HUDEP-2 (cell line): Measurements from ENCODE around the gene TRAF5.

ENCODE experiments used
- DNase-seq, 76 experiments: peaks; one replicate each; lab custom pipeline; 2025; ENCODE audit not compliant: unreplicated experiment in 76 of 76; lab: John Stamatoyannopoulos, UW

The TRAF5 gene

GRCh38 chr1:211326528-211327345 is at the start of gene TRAF5:
TRAF5 (plus strand) TSS chr1:211326833; CDS start chr1:211353240, 26,407 bp downstream.
- peak in 47 of 76 experiments; percentile 2 to 59 (median 25) for DNase-seq

- no peak for DNase-seq
These were observed 47.3 kb upstream of the TRAF5 start for GRCh38 chr1:211279340-211279739.

- no peak for DNase-seq
These were observed 45.7 kb upstream of the TRAF5 start for GRCh38 chr1:211280910-211281309.

GRCh38 chr1:211281320-211282022 is 45.2 kb upstream of the TRAF5 start:
- no peak for DNase-seq

GRCh38 chr1:211282023-211282373 is 44.6 kb upstream of the TRAF5 start:
- DNase-seq: no peak

- DNase-seq: no peak
These were observed 41.4 kb upstream of the TRAF5 start for GRCh38 chr1:211285196-211285595.

- no peak for DNase-seq
These were observed 39.4 kb upstream of the TRAF5 start for GRCh38 chr1:211287218-211287617.

- no peak for DNase-seq
These were observed 34.2 kb upstream of the TRAF5 start for GRCh38 chr1:211292411-211292810.

GRCh38 chr1:211296396-211296795 is 30.2 kb upstream of the TRAF5 start:
- DNase-seq: no peak

- DNase-seq: no peak
These were observed 21.6 kb upstream of the TRAF5 start for GRCh38 chr1:211305044-211305443.

GRCh38 chr1:211309617-211310016 is 17.0 kb upstream of the TRAF5 start:
- DNase-seq: peak in 8 of 76 experiments; percentile 2 to 47 (median 22)

- no peak for DNase-seq
These were observed 13.2 kb upstream of the TRAF5 start for GRCh38 chr1:211313392-211313791.

GRCh38 chr1:211318576-211319280 is 7.9 kb upstream of the TRAF5 start:
- DNase-seq: no peak

GRCh38 chr1:211319892-211320291 is 6.7 kb upstream of the TRAF5 start:
- DNase-seq: no peak

- DNase-seq: peak in 1 of 76 experiments; percentile 9
These were observed 5.7 kb upstream of the TRAF5 start for GRCh38 chr1:211320980-211321379.

GRCh38 chr1:211321646-211322045 is 5.0 kb upstream of the TRAF5 start:
- DNase-seq: peak in 35 of 76 experiments; percentile 10 to 78 (median 44)

- DNase-seq: peak in 59 of 76 experiments; percentile 14 to 75 (median 40)
These were observed 3.2 kb upstream of the TRAF5 start for GRCh38 chr1:211323156-211324063.

- no peak for DNase-seq
These were observed 1.4 kb upstream of the TRAF5 start for GRCh38 chr1:211324992-211325775.

- no peak for DNase-seq
These were observed 499 bp upstream of the TRAF5 start for GRCh38 chr1:211326140-211326527.
